K562 (cell line): ENCODE results near the gene DLGAP1. TPM values are rescaled to one million over a fixed set of nuclear protein-coding genes. Genes with fewer than 3 reads are reported as not detected.

ENCODE experiments used
- ATAC-seq: fragments of 200-7000 bp; cut with Tn5 transposase; 3 replicates; pipeline ENCODE4 v1.9.1; 2020; ENCODE audit warnings: moderate library complexity
- BruUV-seq: library from RNA; stranded (reverse); fragments of 400-500 nt; replicated peaks from 2 replicates; lab custom pipeline; 2021; lab: Mats Ljungman, UMichigan
- CTCF ChIA-PET: fragments of 300-600 bp; formaldehyde crosslinking; extraction: SDS; loops from one replicate; lab custom pipeline; 2021; ENCODE audit warnings: low intra/inter-chr PET ratio; lab: Yijun Ruan, JAX
- POLR2A ChIA-PET: fragments of 300-600, 350-650 bp; sonication (Branson Sonifier 250); formaldehyde crosslinking; extraction: SDS; loops from one replicate; lab custom pipeline; 2021; ENCODE audit warnings: antibody characterized with exemption, inconsistent platforms; lab: Yijun Ruan, JAX
- DNase-seq, 4 experiments: peaks; one replicate each; pipeline versions ENCODE4 v3.0.0 to v3.0.0-alpha.2; 2011 to 2018; ENCODE audit warnings: low spot score in 3 of 4, mixed read lengths in 3 of 4; ENCODE audit errors: extremely low read depth in 1 of 4
- FAIRE-seq: peaks from 2 replicates; lab custom pipeline; 2011; peaks lifted over from hg19 to GRCh38; lab: Jason Lieb, UNC
- H2AFZ ChIP-seq: 2 replicates; pipeline ENCODE4 v1.6.0; 2011; ENCODE audit warnings: low read depth, low read length, control low read depth, inconsistent platforms
- H3K27ac ChIP-seq: fragments of 200-600 bp; 3 replicates; pipeline ENCODE4 v1.8.0; 2011; ENCODE audit warnings: low read depth, mild to moderate bottlenecking, control low read depth, inconsistent platforms, low read length, moderate library complexity, mixed read lengths; ENCODE audit errors: extremely low read depth
- H3K27me3 ChIP-seq, 2 experiments: fragments of 300-600 bp in 1 of 2; 2 replicates in 1 of 2; 3 replicates in 1 of 2; pipeline versions ENCODE4 v1.6.0 to v1.8.0; 2011; ENCODE audit warnings: inconsistent platforms in 2 of 2, low read length in 2 of 2, mild to moderate bottlenecking in 1 of 2, mixed read lengths in 1 of 2, moderate library complexity in 1 of 2; ENCODE audit not compliant: control insufficient read depth in 2 of 2, insufficient read depth in 2 of 2
- H3K36me3 ChIP-seq: fragments of 300-600 bp; 3 replicates; pipeline ENCODE4 v1.8.0; 2011; ENCODE audit warnings: mild to moderate bottlenecking, low read length, inconsistent platforms; ENCODE audit not compliant: control insufficient read depth, insufficient read depth
- H3K4me1 ChIP-seq, 2 experiments: fragments of 200-600 bp in 1 of 2; replicated peaks in 1 of 2; 2 replicates in 1 of 2; 3 replicates in 1 of 2; pipeline versions ENCODE4 v1.5.1 to v1.8.0; 2011; ENCODE audit warnings: inconsistent platforms in 2 of 2, low read length in 2 of 2, mild to moderate bottlenecking in 1 of 2, mixed read lengths in 1 of 2, moderate library complexity in 1 of 2; ENCODE audit not compliant: control insufficient read depth in 2 of 2, insufficient read depth in 2 of 2
- H3K4me2 ChIP-seq: 2 replicates; pipeline ENCODE4 v1.6.1; 2011; ENCODE audit warnings: low read length, control low read depth, inconsistent platforms, mixed read lengths; ENCODE audit not compliant: insufficient read depth
- H3K4me3 ChIP-seq: fragments of 200-600 bp; sonication (generic), shearing (Covaris generic); 2 replicates; pipeline ENCODE4 v1.5.1; 2016; ENCODE audit warnings: control low read depth, inconsistent platforms
- H3K79me2 ChIP-seq: fragments of 200-600 bp; 3 replicates; pipeline ENCODE4 v1.8.0; 2011; ENCODE audit warnings: low read length, inconsistent platforms; ENCODE audit not compliant: control insufficient read depth, insufficient read depth
- H3K9ac ChIP-seq, 2 experiments: 2 replicates each; pipeline versions ENCODE4 v1.6.0 to v1.6.1; 2011; ENCODE audit warnings: low read depth in 2 of 2, low read length in 2 of 2, control low read depth in 1 of 2, inconsistent platforms in 1 of 2, mild to moderate bottlenecking in 1 of 2, mixed read lengths in 1 of 2; ENCODE audit not compliant: insufficient read depth in 1 of 2
- H3K9me1 ChIP-seq: one replicate; pipeline ENCODE4 v1.6.0; 2011; ENCODE audit warnings: inconsistent platforms, mild to moderate bottlenecking, low read length, moderate library complexity; ENCODE audit not compliant: control insufficient read depth, insufficient read depth
- H3K9me3 ChIP-seq: replicated peaks from 2 replicates; pipeline ENCODE4 v1.5.1; 2011; ENCODE audit warnings: low read depth, low read length, inconsistent platforms; ENCODE audit not compliant: control insufficient read depth, insufficient read depth
- H4K20me1 ChIP-seq: replicated peaks from 2 replicates; pipeline ENCODE4 v1.6.1; 2011; ENCODE audit warnings: low read length, inconsistent platforms, mixed read lengths; ENCODE audit not compliant: control insufficient read depth, insufficient read depth
- CSDE1 ChIP-seq, 2 experiments: fragments of 450-650 bp; IDR thresholded peaks; 2 replicates each; pipeline ENCODE4 v1.6.1; 2016; ENCODE audit warnings: mild to moderate bottlenecking in 1 of 2
- MAFK ChIP-seq: IDR thresholded peaks from 2 replicates; pipeline ENCODE4 v1.6.1; 2011; ENCODE audit warnings: low read length, improper control_type of control experiment
- MLX ChIP-seq, 2 experiments: fragments of 450-650 bp in 1 of 2; sonication (generic) in 1 of 2; formaldehyde crosslinking; conservative IDR thresholded peaks; 2 replicates each; pipeline versions ENCODE4 v1.4.0 to v1.8.1; 2020 to 2022; ENCODE audit warnings: mild to moderate bottlenecking in 1 of 2, missing genetic modification reagents in 1 of 2
- MTF1 ChIP-seq: fragments of 250-450 bp; sonication (Bioruptor Pico); IDR thresholded peaks from 2 replicates; pipeline ENCODE4 v1.9.0; 2021; ENCODE audit warnings: moderate library complexity, mild to moderate bottlenecking, inconsistent platforms, borderline replicate concordance
- NCOR1 ChIP-seq: fragments of 450-650 bp; IDR thresholded peaks from 2 replicates; pipeline ENCODE4 v1.6.1; 2016; ENCODE audit warnings: mild to moderate bottlenecking, moderate library complexity
- RBM15 ChIP-seq: fragments of 200-400 bp; formaldehyde crosslinking; IDR thresholded peaks from 2 replicates; pipeline ENCODE4 v1.6.1; 2018; ENCODE audit warnings: mild to moderate bottlenecking, low read length, moderate library complexity; ENCODE audit not compliant: insufficient read depth
- SETDB1 ChIP-seq: IDR thresholded peaks from one replicate; pipeline ENCODE4 v1.6.1; 2012; ENCODE audit warnings: low read length, control low read depth, inconsistent platforms
- SIN3B ChIP-seq: fragments of 450-650 bp; IDR thresholded peaks from 2 replicates; pipeline ENCODE4 v1.6.1; 2017; ENCODE audit warnings: low read depth, mild to moderate bottlenecking, moderate library complexity
- SIRT6 ChIP-seq: IDR thresholded peaks from one replicate; pipeline ENCODE4 v1.6.1; 2012; ENCODE audit warnings: low read depth, mild to moderate bottlenecking, control low read depth, inconsistent platforms, low read length, moderate library complexity
- SMAD1 ChIP-seq: fragments of 150-350 bp; IDR thresholded peaks from 2 replicates; pipeline ENCODE4 v1.6.1; 2014; ENCODE audit warnings: low read length, low read depth; ENCODE audit not compliant: partially characterized antibody
- SRF ChIP-seq, 2 experiments: fragments of 250-450, 450-650 bp in 1 of 2; sonication (Bioruptor Pico) in 1 of 2; sonication (generic) in 1 of 2; formaldehyde crosslinking; IDR thresholded peaks; 2 replicates each; pipeline versions ENCODE4 v1.5.0 to v1.5.1; 2020 to 2022; ENCODE audit warnings: mild to moderate bottlenecking in 1 of 2, missing genetic modification reagents in 1 of 2
- TAL1 ChIP-seq: fragments of 450-650 bp; IDR thresholded peaks from 2 replicates; pipeline ENCODE4 v1.6.1; 2016; ENCODE audit warnings: mild to moderate bottlenecking
- TOE1 ChIP-seq, 2 experiments: fragments of 450-650 bp in 1 of 2; sonication (generic) in 1 of 2; formaldehyde crosslinking in 1 of 2; IDR thresholded peaks; 2 replicates each; pipeline versions ENCODE4 v1.7.1 to v1.8.0; 2016 to 2022; ENCODE audit warnings: borderline replicate concordance in 2 of 2, mild to moderate bottlenecking in 2 of 2, antibody characterized with exemption in 1 of 2, inconsistent platforms in 1 of 2, low read depth in 1 of 2, missing genetic modification reagents in 1 of 2, moderate library complexity in 1 of 2
- ZNF224 ChIP-seq: sonication (generic); formaldehyde crosslinking; IDR thresholded peaks from 2 replicates; pipeline ENCODE4 v1.8.0; 2022; ENCODE audit warnings: mild to moderate bottlenecking, missing genetic modification reagents
- ZNF511 ChIP-seq: sonication (generic); formaldehyde crosslinking; IDR thresholded peaks from 2 replicates; pipeline ENCODE4 v1.8.0; 2022; ENCODE audit warnings: mild to moderate bottlenecking, missing genetic modification reagents
- ZNF583 ChIP-seq: fragments of 250-450 bp; sonication (Bioruptor Pico); IDR thresholded peaks from 2 replicates; pipeline ENCODE4 v1.4.0; 2020
- ZNF740 ChIP-seq, 3 experiments: fragments of 200-800 bp in 1 of 3; sonication (Bioruptor generic) in 1 of 3; sonication (generic) in 1 of 3; formaldehyde crosslinking in 1 of 3; IDR thresholded peaks; 2 replicates each; pipeline versions ENCODE4 v1.6.1 to v1.8.0; 2016 to 2022; ENCODE audit warnings: mild to moderate bottlenecking in 2 of 3, missing compliant biosample characterization in 2 of 3, missing genetic modification characterization in 2 of 3, missing genetic modification reagents in 1 of 3
- WGBS: fragments of 100-300 bp; shearing (Covaris generic); methylation state at CpG from one replicate; pipeline ENCODE4 v1.1.6; 2016; ENCODE audit warnings: low coverage, mixed read lengths; ENCODE audit not compliant: insufficient coverage; ENCODE audit errors: missing lambda C conversion rate; 5-methylcytosine and 5-hydroxymethylcytosine counted together
- in situ Hi-C: fragments of 300-500 bp; cut with MboI; formaldehyde crosslinking; loops from 4 replicates; pipeline ENCODE4 v1.15.0; 2018; ENCODE audit warnings: inconsistent platforms, mixed read lengths
- intact Hi-C: fragments of 100-400 bp; cut with micrococcal nuclease; formaldehyde crosslinking; loops from 2 replicates; pipeline ENCODE4 v1.14.2; 2022
- polyA plus RNA-seq, 8 experiments: library from polyadenylated mRNA; depleted of rRNA in 4 of 8; stranded (reverse) in 5 of 8; unstranded in 3 of 8; fragments of >200 nt; fragmentation: Nextera tagmentation in 2 of 8; fragmentation: Illumina TruSeq in 1 of 8; extraction: Ambion mirVana in 2 of 8; extraction: Trizol in 1 of 8; gene quantifications; 2 replicates each; pipeline versions ENCODE4 v1.2.1 to v1.2.3, GENCODE V29; 2011 to 2014; ENCODE audit warnings: inconsistent platforms in 1 of 8, missing spikeins in 1 of 8
- total RNA-seq, 7 experiments: library from RNA; depleted of rRNA in 6 of 7; stranded (reverse); fragments of >200 nt in 6 of 7; fragmentation: Illumina TruSeq in 2 of 7; extraction: Trizol in 2 of 7; gene quantifications; 2 replicates each; pipeline versions ENCODE4 v1.2.1 to v1.2.3, GENCODE V29; 2011 to 2021; ENCODE audit warnings: low replicate concordance in 1 of 7

Gene DLGAP1
- total and polyA plus RNA-seq, 9 of the 15 experiments (the other 6 are each of a cell fraction or from before 2014, with no cell fraction given): 0.04 to 0.22 (median 0.08) TPM

- no peaks in the 10 kb centered on the region for H3K27me3 ChIP-seq
- FAIRE-seq (no peak), DNase-seq (no peak), ATAC-seq (no peak)
- 3% methylated on average over 3 of the region's 3 CpGs for WGBS
- H3K36me3 ChIP-seq: no peaks in the 10 kb centered on the region
- ChIA-PET POLR2A (no interaction called here), CTCF (no interaction called here)
- in situ Hi-C loops (no loop called here), intact Hi-C loops (no loop called here)
- no peaks in the 10 kb centered on the region for H3K4me1 ChIP-seq
- no peaks in the 10 kb centered on the region for H4K20me1 ChIP-seq
- TF ChIP-seq NCOR1 (no peak), ZNF224 (CRISPR knock-in tag) (no peak), SRF (CRISPR knock-in tag; IDR thresholded peaks at IDR 0.05) (no peak), SETDB1 (no peak), RBM15 (no peak), ZNF740 (CRISPR knock-in tag; IDR thresholded peaks at IDR 0.05) (no peak), ZNF740 (tag; IDR thresholded peaks at IDR 0.05) (no peak), MTF1 (CRISPR knock-in tag) (no peak), TAL1 (no peak), ZNF583 (no peak), ZNF511 (CRISPR knock-in tag) (no peak), SIRT6 (no peak), MAFK (no peak), TOE1 (IDR thresholded peaks at IDR 0.05; ENCODE audit: borderline replicate concordance) (no peak), TOE1 (CRISPR knock-in tag; IDR thresholded peaks at IDR 0.05; ENCODE audit: borderline replicate concordance, low read depth) (no peak), SIN3B (no peak), CSDE1 (IDR thresholded peaks at IDR 0.05) (no peak), MLX (CRISPR knock-in tag; conservative IDR thresholded peaks at IDR 0.05) (no peak), SMAD1 (no peak)
- H3K4me3 ChIP-seq: no peak overlapping the region
- H3K79me2 ChIP-seq: no peaks in the 10 kb centered on the region
- H3K9me1 ChIP-seq: no peaks in the 10 kb centered on the region
- H2AFZ ChIP-seq: no peak overlapping the region
- no TSS peak for BruUV-seq
- H3K9ac ChIP-seq: no peak overlapping the region
- H3K27ac ChIP-seq: no peak overlapping the region
- no peaks in the 10 kb centered on the region for H3K9me3 ChIP-seq
- no peak overlapping the region for H3K4me2 ChIP-seq
These were observed 221.6 kb downstream of the DLGAP1 start for GRCh38 chr18:4233468-4233867.
